Measurements from ENCODE around the gene ISG20L2. TPM values are rescaled to one million over a fixed set of nuclear protein-coding genes. Genes with fewer than 3 reads are reported as not detected.

ISG20L2 gene
- total RNA-seq, 1 donor from 2014 or later: 33.4 TPM

DNA sequence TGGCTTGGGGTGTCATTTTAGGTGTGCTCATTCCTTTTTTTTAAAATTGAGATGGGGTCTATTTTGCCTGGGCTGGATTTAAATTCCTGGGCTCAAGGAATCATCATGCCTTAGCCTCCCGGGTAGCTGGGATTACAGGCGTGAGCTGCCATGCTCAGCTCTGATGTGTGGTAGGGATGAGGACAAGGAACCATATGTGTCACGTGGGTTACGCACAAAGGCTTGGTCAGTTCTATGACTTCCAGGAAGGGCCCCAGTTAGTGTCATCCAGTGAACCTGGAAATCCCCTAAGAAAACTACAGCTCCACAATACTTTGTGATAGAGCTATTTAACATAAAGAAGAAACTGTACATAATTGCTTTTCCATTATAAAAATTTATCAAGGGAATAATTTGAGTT lies 7.0 kb downstream of the ISG20L2 start:
- no peak overlapping the region for H3K4me3 Mint-ChIP-seq (ENCODE audit: unreplicated experiment)
- H3K27ac Mint-ChIP-seq (ENCODE audit: unreplicated experiment): no peak overlapping the region
- peaks cover 6% of the 10 kb centered on the region for H3K27me3 Mint-ChIP-seq (ENCODE audit: unreplicated experiment)
- no peaks in the 10 kb centered on the region for H3K9me3 Mint-ChIP-seq (ENCODE audit: unreplicated experiment)
- DNase-seq (ENCODE audit: low spot score): no peak
- H3K4me1 Mint-ChIP-seq (ENCODE audit: unreplicated experiment): peaks cover 4% of the 10 kb centered on the region
- peaks cover 20% of the 10 kb centered on the region for H3K36me3 Mint-ChIP-seq (ENCODE audit: low read depth, unreplicated experiment)
- TF ChIP-seq, protein P1, sequence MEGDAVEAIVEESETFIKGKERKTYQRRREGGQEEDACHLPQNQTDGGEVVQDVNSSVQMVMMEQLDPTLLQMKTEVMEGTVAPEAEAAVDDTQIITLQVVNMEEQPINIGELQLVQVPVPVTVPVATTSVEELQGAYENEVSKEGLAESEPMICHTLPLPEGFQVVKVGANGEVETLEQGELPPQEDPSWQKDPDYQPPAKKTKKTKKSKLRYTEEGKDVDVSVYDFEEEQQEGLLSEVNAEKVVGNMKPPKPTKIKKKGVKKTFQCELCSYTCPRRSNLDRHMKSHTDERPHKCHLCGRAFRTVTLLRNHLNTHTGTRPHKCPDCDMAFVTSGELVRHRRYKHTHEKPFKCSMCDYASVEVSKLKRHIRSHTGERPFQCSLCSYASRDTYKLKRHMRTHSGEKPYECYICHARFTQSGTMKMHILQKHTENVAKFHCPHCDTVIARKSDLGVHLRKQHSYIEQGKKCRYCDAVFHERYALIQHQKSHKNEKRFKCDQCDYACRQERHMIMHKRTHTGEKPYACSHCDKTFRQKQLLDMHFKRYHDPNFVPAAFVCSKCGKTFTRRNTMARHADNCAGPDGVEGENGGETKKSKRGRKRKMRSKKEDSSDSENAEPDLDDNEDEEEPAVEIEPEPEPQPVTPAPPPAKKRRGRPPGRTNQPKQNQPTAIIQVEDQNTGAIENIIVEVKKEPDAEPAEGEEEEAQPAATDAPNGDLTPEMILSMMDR (IDR thresholded peaks at IDR 0.05; ENCODE audit: unreplicated experiment): no peak

DNA sequence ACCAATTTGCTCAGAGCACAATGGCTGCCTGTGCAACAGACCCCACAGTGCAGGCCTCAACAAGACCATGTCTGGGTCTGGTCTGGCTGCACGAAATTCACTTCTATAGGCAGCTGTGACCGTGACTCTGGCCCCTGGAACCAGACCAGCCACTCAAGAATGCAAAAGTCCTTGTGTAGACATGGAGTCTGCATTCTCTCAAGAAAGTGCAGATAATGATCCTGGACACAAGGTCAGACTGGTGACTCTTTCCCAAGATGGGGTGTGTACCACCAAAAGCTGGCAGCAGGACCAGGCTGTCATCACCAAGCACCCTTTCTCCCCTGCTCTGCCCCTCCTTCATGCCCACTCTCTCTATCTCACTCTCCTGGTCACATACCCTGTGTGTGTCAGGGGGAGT lies 7.4 kb downstream of the ISG20L2 start:
- no peak overlapping the region for H3K4me3 Mint-ChIP-seq (ENCODE audit: unreplicated experiment)
- H3K36me3 Mint-ChIP-seq (ENCODE audit: low read depth, unreplicated experiment): peaks cover 22% of the 10 kb centered on the region
- peaks cover 7% of the 10 kb centered on the region for H3K27me3 Mint-ChIP-seq (ENCODE audit: unreplicated experiment)
- no peak for DNase-seq (ENCODE audit: low spot score)
- H3K9me3 Mint-ChIP-seq (ENCODE audit: unreplicated experiment): no peaks in the 10 kb centered on the region
- peaks cover 4% of the 10 kb centered on the region for H3K4me1 Mint-ChIP-seq (ENCODE audit: unreplicated experiment)
- TF ChIP-seq, protein P1 (IDR thresholded peaks at IDR 0.05; ENCODE audit: unreplicated experiment): no peak
- no peak overlapping the region for H3K27ac Mint-ChIP-seq (ENCODE audit: unreplicated experiment)

DNA sequence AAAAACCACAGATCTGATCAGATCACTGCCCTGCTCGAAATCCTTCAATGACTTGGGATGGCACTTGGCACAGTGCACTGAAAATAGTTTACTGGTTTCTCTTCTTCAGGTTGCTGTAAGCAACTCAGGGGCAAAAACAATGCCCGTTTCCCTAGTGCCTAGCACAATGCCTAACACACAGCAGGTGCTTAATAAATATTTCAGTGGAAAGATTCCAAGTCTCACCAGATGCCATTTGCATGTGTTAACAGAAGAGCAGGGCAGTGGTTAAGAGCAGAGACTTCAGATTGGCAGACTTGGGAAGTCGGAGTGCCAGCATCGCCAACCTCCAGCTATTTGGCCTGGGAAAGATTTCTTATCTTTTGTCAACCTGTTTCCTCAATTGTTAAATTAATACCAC lies 11.2 kb downstream of the ISG20L2 start:
- Mint-ChIP-seq H3K27me3 (ENCODE audit: unreplicated experiment) (peaks cover 10% of the 10 kb centered on the region), H3K4me3 (ENCODE audit: unreplicated experiment) (no peak overlapping the region), H3K4me1 (ENCODE audit: unreplicated experiment) (peaks cover 6% of the 10 kb centered on the region), H3K27ac (ENCODE audit: unreplicated experiment) (no peak overlapping the region), H3K36me3 (ENCODE audit: low read depth, unreplicated experiment) (peaks cover 20% of the 10 kb centered on the region), H3K9me3 (ENCODE audit: unreplicated experiment) (no peaks in the 10 kb centered on the region)
- TF ChIP-seq, protein P1 (IDR thresholded peaks at IDR 0.05; ENCODE audit: unreplicated experiment): no peak
- DNase-seq (ENCODE audit: low spot score): no peak

DNA sequence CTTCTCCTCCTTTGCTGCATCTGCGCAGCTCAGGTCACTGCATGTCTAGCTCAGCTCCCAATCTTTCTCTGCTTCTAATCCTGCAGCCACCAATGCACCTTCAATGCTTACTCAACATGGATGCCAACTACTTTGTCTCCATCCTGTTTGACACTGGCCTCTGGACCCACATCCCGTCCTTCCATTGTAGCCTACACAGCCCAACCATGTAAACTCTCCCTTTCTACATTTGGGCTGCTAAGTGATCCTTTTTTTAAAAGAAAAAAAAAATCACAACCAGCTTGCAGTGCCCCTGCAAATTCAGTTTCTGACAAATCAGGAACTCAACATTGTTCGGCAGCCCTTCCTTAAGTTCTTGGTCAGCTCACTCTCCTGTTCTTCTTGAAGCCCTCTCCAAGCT lies 13.7 kb downstream of the ISG20L2 start:
- no peak for DNase-seq (ENCODE audit: low spot score)
- Mint-ChIP-seq H3K36me3 (ENCODE audit: low read depth, unreplicated experiment) (peaks cover 20% of the 10 kb centered on the region), H3K4me1 (ENCODE audit: unreplicated experiment) (peaks cover 6% of the 10 kb centered on the region), H3K27ac (ENCODE audit: unreplicated experiment) (no peak overlapping the region), H3K9me3 (ENCODE audit: unreplicated experiment) (no peaks in the 10 kb centered on the region), H3K27me3 (ENCODE audit: unreplicated experiment) (peaks cover 9% of the 10 kb centered on the region), H3K4me3 (ENCODE audit: unreplicated experiment) (no peak overlapping the region)
- TF ChIP-seq, protein P1 (IDR thresholded peaks at IDR 0.05; ENCODE audit: unreplicated experiment): no peak

DNA sequence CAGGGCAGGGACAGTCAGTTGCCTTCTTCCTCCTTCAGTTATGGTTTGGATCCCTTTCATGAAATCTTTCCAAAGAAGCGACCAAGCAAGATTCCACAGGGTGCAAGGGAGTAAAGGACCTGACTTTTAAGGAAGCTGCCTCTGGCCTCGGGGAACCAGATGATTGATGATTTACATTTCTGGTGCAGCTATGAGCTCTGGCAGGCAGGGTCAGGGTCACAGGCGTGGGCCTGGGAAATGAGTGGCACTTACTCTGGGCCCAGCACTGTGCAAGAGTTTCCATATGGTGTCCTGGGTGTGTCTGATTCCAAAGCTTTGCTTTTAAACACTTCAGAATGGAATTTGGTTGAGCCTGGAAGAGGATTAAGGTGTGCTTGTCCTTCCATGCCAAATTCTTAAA lies 15.9 kb downstream of the ISG20L2 start:
- no peak for DNase-seq (ENCODE audit: low spot score)
- Mint-ChIP-seq H3K9me3 (ENCODE audit: unreplicated experiment) (no peaks in the 10 kb centered on the region), H3K4me1 (ENCODE audit: unreplicated experiment) (peaks cover 13% of the 10 kb centered on the region), H3K4me3 (ENCODE audit: unreplicated experiment) (no peak overlapping the region), H3K27me3 (ENCODE audit: unreplicated experiment) (peaks cover 9% of the 10 kb centered on the region), H3K36me3 (ENCODE audit: low read depth, unreplicated experiment) (peaks cover 24% of the 10 kb centered on the region), H3K27ac (ENCODE audit: unreplicated experiment) (no peak overlapping the region)
- TF ChIP-seq, protein P1 (IDR thresholded peaks at IDR 0.05; ENCODE audit: unreplicated experiment): no peak

Measured in endothelial cell (in vitro differentiated cells).